Measurements from ENCODE around the gene CCT8. TPM values are rescaled to one million over a fixed set of nuclear protein-coding genes. Genes with fewer than 3 reads are reported as not detected.
"Not testable (repeated sequence)": the region's sequence is repeated elsewhere in the genome, so short reads cannot be mapped to it uniquely, and the experiment has no call there.

CCT8 gene
- polyA plus RNA-seq, 3 donors, result 71.9 to 173 (median 169) TPM

DNA sequence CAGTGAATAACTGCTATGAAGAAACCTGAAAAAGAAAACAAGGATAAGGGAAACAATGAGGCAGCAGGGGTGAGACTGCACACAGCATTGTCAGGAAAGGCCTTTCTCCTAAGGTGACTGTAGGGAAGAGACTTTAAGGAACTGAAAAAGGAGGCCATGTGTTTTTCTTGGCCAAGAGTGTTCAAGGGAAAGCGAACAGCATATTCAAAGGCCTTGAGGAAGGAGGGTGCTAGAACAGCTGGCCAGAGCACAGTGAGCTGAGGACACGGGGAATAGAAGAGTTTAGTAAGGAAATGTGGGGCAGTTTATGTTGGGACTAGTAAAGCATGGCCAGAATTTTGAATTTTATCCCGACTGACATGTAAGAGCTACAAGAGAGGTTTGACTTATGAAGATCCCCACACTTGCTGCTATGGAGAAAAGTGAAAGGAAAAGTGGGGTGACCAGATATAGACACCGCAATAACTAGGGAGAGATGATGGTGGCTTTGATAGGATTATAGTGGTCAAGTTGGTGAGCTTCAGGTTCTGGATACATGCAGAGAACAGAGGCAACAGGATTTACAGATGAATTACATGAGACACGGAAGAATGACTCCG lies 55.7 kb downstream of the CCT8 start:
- Histone ChIP-seq H4K20me1 (ENCODE audit: insufficient read depth, low read length) (no peaks in the 10 kb centered on the region), H3K9me3 (replicated peaks in 1 of 2; ENCODE audit: control insufficient read depth in 1 of 2, insufficient read depth in 1 of 2, low read length in 2 of 2) (no peaks in the 10 kb centered on the region), H3K27ac (ENCODE audit: low read depth in 1 of 2, low read length in 2 of 2) (peak overlapping the region in 1 of 2 donors; percentile 95), H3K4me2 (replicated peaks; ENCODE audit: extremely low read depth, low read length, poor library complexity, severe bottlenecking) (peak overlapping the region; percentile 85), H3K36me3 (replicated peaks in 1 of 2; ENCODE audit: control insufficient read depth in 1 of 2, insufficient read depth in 2 of 2, low read length in 2 of 2) (no peaks in the 10 kb centered on the region), H3K4me1 (ENCODE audit: control insufficient read depth in 1 of 2, insufficient read depth in 2 of 2, low read length in 2 of 2) (peaks cover 15 to 24% of the 10 kb centered on the region in 2 donors), H3K9ac (ENCODE audit: insufficient read depth, low read length, poor library complexity, severe bottlenecking) (no peak overlapping the region), H2AFZ (ENCODE audit: insufficient read depth, low read depth, low read length, poor library complexity, severe bottlenecking) (peak overlapping the region; percentile 47), H3K79me2 (ENCODE audit: insufficient read depth, low read length) (peaks cover 11% of the 10 kb centered on the region), H3K27me3 (ENCODE audit: control insufficient read depth in 2 of 2, insufficient read depth in 2 of 2, low read length in 2 of 2) (no peaks in the 10 kb centered on the region), H3K4me3 (replicated peaks in 1 of 3; ENCODE audit: low read depth in 2 of 3, low read length in 3 of 3) (peak overlapping the region in 2 of 3 experiments; percentile 23 to 92)
- Mint-ChIP-seq H3K4me1 (peaks cover 24% of the 10 kb centered on the region), H3K27ac (peak overlapping the region; percentile 70 to 95 (median 83)), H3K27me3 (ENCODE audit: low read depth in 3 of 3) (no peaks in the 10 kb centered on the region), H3K9me3 (peaks cover 0 to 2% (median 0%) of the 10 kb centered on the region in 7 donors), H3K36me3 (no peaks in the 10 kb centered on the region), H3K4me3 (peak overlapping the region; percentile 86 to 93)
- TF ChIP-seq, protein P1, sequence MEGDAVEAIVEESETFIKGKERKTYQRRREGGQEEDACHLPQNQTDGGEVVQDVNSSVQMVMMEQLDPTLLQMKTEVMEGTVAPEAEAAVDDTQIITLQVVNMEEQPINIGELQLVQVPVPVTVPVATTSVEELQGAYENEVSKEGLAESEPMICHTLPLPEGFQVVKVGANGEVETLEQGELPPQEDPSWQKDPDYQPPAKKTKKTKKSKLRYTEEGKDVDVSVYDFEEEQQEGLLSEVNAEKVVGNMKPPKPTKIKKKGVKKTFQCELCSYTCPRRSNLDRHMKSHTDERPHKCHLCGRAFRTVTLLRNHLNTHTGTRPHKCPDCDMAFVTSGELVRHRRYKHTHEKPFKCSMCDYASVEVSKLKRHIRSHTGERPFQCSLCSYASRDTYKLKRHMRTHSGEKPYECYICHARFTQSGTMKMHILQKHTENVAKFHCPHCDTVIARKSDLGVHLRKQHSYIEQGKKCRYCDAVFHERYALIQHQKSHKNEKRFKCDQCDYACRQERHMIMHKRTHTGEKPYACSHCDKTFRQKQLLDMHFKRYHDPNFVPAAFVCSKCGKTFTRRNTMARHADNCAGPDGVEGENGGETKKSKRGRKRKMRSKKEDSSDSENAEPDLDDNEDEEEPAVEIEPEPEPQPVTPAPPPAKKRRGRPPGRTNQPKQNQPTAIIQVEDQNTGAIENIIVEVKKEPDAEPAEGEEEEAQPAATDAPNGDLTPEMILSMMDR (IDR thresholded peaks at IDR 0.05), result no peak
- peak in 2 of 3 donors; percentile 18 to 34 for DNase-seq
- intact Hi-C loops (cut with micrococcal nuclease), result no loop called here
- WGBS (ENCODE audit: insufficient coverage), result 45% methylated on average over 5 of the region's 6 CpGs

DNA sequence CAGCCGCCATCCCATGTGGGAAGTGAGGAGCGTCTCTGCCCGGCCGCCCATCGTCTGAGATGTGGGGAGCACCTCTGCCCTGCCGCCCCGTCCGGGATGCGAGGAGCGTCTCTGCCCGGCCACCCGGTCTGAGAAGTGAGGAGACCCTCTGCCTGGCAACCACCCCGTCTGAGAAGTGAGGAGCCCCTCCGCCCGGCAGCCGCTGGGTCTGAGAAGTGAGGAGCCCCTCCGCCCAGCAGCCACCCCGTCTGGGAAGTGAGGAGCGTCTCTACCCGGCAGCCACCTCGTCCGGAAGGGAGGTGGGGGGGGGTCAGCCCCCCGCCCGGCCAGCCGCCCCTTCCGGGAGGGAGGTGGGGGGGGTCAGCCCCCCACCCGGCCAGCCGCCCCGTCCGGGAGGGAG lies 62.2 kb downstream of the CCT8 start:
- H3K27me3 Mint-ChIP-seq (ENCODE audit: low read depth in 3 of 3); H3K4me1 Mint-ChIP-seq; H3K4me1 ChIP-seq (ENCODE audit: control insufficient read depth in 1 of 2, insufficient read depth in 2 of 2, low read length in 2 of 2); H3K4me3 Mint-ChIP-seq; H3K9ac ChIP-seq (ENCODE audit: insufficient read depth, low read length, poor library complexity, severe bottlenecking); H4K20me1 ChIP-seq (ENCODE audit: insufficient read depth, low read length); H3K4me2 ChIP-seq (replicated peaks; ENCODE audit: extremely low read depth, low read length, poor library complexity, severe bottlenecking); H3K4me3 ChIP-seq (replicated peaks in 1 of 3; ENCODE audit: low read depth in 2 of 3, low read length in 3 of 3); H3K9me3 Mint-ChIP-seq; H2AFZ ChIP-seq (ENCODE audit: insufficient read depth, low read depth, low read length, poor library complexity, severe bottlenecking); H3K36me3 ChIP-seq (replicated peaks in 1 of 2; ENCODE audit: control insufficient read depth in 1 of 2, insufficient read depth in 2 of 2, low read length in 2 of 2); H3K79me2 ChIP-seq (ENCODE audit: insufficient read depth, low read length); H3K27ac ChIP-seq (ENCODE audit: low read depth in 1 of 2, low read length in 2 of 2); DNase-seq; intact Hi-C loops (cut with micrococcal nuclease); H3K27me3 ChIP-seq (ENCODE audit: control insufficient read depth in 2 of 2, insufficient read depth in 2 of 2, low read length in 2 of 2); H3K27ac Mint-ChIP-seq; H3K9me3 ChIP-seq (replicated peaks in 1 of 2; ENCODE audit: control insufficient read depth in 1 of 2, insufficient read depth in 1 of 2, low read length in 2 of 2): not testable (repeated sequence)
- WGBS (ENCODE audit: insufficient coverage), result no CpG with 5 or more reads among the region's 30 CpGs
- peaks cover 8 to 15% of the 10 kb centered on the region in 2 donors for H3K36me3 Mint-ChIP-seq
